GM21619 (cell line): Measurements from ENCODE around the gene DDRGK1.
"Not testable (repeated sequence)": the region's sequence is repeated elsewhere in the genome, so short reads cannot be mapped to it uniquely, and the experiment has no call there.

Source experiments
- ATAC-seq: cut with Tn5 transposase; IDR thresholded peaks from one replicate; pipeline ENCODE4 v1.9.1; 2021; ENCODE audit not compliant: unreplicated experiment

Gene DDRGK1

DNA sequence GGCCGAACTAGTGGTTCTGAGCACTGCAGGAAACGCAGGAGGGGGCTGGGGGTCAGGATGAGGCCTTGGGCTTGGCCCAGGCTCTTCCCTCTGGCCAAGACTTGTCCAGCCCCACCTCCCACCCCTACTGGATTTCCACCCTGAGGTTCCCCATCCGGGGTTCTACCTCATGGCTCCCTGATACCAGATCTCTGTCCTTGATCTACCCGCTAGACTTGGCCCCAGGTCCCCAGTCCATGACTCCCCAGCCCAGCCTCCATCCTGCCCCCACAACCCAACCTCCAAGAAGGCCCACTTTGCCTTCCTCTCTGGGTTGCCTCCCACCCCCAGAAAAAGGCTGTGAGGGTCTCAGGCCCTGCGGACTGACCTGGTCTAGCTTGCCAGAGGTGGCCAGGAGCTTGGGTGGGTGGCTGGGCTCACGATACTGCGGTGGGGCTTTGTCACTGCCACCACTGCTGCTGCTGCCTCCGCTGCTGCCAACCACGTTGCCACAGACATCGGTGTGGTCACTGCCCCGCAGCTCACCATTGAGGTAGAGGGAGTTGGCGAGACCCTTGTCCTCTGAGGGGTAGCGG, 38.1 kb downstream of the DDRGK1 start:
- ATAC-seq, result no peak

DNA sequence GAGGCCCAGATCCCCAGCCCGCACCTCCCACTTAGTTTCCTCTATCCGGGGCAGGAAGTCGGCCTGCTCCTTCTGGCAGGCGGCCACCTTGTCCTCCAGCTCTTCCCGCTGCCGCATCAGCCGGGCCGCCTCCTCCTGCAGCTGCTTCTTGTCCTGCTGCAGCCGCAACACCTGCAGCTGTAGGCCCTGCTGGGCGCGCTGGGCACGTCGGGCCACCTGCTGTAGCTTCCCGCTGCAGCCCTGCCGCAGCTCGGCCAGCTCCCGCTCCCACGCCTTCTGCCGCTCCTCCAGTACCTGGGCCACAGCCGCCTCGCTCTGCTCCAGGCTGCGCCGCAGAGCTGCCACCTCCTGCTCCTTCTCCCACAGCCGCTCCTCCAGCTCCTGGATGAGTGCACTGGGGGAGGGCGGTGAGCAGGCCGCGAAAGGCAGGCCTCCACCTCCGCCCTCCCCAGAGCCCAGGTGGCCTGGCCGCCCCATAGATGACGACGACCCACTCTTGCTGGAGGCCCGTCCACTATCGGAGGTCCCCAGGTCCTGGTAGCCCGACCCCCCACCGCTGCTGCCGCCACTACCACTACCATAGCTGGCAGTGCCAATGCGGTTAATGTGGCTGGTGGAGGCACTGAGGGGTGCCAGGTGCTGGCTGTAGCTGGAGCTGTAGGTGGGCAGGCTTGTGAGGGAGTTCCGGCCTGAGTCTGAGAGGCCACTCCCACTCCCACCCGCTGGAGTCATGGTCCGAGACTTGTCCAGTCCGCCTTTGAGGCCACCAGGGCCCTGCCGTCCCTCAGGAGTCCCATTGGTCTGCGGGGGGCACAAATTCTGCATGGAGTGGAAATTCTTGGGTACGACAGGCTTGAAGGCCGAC, 38.8 kb downstream of the DDRGK1 start:
- ATAC-seq, result no peak

DNA sequence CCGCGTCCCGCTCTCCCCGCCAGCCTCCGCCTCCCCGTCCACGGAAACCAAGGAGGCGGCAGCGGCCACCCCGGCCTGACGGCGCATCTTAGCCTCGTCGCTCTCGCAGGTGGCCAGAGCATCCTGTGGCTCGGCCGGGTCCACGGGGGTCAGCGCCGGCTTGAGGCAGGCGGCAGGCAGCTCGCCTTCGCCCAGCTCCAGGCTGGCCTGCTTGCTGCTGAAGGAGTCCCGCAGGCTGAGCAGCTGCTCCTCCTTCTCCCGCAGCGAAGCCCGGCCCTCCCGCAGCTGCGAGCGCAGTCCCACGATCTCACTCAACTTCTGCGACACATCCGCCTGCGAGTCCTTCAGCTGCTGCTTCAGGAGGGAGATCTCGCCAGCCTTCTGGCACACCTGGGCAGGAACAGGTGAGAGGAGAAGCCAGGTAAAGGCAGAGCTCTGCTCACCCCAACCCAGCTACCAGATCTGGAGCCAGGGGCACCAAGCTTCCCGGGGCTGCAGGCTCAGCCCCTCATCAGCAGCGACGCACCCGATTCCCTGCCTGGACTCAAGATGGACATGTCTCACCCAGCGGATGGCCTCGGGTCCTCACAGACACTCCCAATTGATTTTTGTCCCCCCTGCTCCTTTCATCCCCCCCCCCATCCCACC, 39.6 kb downstream of the DDRGK1 start:
- ATAC-seq, result no peak

DNA sequence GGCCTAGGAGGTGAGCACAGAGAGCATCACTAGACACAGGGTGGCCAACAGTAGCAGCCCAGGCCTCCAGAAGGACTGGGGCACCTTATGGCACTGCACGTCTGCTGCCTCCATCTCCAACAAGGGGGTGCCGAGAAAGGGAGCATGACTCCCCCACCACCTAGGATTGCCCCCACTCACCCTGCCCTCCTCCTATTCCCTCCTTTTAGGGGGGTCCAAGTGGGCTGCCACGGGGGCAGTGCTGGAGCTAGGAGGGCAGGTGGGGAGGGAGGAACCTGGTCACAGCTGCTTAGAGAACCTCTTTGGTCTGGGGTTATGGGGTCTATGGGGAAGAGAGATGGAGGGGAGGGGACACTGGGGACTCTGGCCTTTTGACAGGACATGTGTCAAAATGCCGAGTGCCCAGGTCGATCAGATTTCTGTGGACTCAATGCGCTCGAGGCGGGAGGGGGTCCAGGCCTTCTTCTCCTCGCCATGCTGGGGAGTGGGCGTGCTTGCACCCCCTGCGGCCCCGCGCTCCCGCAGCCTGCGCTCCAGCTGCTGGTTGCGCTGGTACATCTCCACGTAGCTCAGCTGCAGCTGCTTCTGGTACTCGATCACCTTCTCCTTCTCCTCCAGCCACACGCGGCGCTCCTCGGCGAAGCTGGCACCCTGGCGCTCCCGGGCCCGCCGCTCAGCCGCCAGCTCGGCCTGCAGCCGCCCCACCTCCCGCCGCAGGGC, 40.3 kb downstream of the DDRGK1 start:
- ATAC-seq, result no peak

DNA sequence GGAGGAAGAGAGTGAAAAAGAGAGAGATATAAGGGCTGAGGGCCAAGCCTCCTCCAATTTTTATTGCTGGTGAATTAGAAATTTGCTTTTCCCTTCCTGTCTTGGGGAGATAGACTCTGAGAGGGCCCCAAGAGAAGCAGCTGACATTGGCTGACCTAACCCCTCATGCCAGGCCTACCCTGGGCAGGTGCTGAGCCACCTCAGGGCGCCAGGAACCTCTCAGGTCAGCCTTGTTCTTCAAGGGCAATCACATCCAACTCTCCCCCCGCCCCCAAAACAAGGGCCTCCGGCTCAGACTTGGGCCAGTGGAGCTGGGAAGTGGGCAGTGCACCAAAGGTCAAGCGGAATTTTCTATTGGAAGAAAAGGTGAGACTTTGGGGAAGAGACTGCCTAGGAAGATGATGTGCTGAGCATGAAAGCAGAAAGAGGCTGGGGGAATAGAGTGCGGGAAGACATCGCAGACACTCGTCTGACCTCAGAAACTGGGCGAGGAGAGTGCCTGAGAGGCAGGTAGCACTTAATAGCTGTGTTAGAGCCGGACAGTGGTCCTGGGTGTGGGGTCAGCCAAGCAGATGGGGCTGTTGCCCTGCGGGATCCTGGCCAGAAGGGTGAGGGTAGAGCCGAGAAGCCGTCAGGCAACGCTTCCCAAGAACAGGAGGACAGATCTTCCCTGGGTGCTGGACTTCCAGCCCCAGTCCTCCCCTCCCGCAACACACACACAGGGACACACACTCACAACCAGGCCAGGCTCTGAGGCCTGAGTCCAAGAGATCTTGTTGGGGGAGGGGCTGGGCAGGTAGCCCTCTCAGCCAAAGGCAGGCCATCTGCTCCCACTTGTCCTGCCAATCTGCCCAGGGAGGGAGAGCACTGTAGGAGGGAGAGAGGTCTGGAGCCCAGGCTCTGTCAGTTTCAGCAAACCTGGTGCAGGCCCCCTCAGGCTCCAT, 41.1 kb downstream of the DDRGK1 start:
- no peak for ATAC-seq

DNA sequence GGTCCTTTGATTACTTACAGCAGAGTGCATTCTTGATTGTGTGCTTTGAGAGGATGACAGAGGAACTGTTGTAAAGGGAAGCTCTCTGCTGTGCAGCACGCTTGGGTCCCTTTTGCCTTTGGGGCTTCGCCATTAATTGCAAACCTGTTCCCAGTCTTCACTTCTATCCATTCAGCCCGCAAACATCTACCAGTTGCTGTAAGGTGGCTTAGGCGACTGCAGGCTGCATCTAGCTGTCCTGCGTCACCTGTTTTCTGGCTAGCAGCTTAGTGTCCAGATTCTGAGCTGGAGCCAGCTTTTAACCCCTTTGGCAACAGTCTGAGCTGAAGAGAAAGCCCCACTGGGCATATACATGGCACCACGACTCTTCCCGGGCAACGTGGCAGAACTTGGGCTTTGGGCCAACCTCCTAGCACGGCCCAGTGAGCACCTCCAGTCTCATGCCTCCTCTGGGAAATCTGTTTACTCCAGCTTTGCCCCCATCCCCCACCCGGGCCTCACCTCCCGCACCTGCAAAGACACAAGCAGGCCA, 42.3 kb downstream of the DDRGK1 start:
- ATAC-seq, result no peak

DNA sequence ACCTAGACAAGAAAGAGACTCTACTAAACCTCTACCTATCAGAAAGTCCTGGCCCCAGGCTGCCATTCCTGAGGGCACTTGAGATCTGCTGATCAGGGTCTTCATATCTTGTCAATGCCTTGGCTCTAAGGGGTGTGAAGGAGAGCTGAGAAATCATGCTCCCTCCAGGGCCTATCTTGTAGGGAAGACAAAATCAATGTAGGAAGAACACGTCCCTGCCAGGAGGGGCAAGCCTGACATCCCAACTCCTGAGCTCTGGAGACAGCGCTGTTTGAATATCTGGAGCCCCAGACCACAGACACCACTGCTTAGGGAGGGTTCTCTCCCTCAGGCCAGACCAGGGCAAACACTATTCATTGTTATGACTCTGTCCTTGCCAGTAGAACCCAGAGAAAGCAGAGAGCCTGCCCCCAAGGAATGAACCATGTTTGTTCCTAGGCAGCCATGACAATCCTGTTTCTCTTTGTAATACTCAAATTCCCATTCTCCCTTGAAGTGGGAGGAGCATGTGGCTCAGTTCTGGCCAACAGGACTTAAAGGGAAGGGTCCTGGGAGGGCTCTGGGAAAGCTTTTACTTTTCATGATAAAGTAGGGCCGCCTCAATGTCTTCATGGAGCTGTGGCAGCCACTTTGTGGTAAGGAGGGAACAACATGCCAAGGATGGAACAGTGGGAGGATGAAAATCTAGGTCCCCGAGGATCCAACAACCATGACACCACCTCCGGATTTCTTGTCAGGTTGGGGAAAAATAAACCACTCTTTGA, 43.0 kb downstream of the DDRGK1 start:
- no peak for ATAC-seq

DNA sequence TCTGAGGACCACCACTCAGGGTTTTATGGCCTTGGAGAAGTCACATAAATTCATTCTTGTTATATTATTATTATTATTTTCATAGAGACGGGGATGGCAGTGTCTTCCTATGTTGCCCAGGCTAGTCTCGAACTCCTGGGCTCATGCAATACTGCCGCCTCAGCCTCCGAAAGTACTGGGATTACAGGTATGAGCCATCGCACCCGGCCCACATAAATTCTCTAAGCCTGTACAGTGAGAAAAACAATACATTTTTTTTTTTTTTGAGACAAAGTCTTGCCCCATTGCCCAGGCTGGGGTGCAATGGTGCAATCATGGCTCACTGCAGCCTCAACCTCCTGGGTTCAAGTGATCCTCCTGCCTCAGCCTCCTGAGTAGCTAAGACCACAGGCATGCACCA, 44.1 kb downstream of the DDRGK1 start:
- ATAC-seq, result no peak

DNA sequence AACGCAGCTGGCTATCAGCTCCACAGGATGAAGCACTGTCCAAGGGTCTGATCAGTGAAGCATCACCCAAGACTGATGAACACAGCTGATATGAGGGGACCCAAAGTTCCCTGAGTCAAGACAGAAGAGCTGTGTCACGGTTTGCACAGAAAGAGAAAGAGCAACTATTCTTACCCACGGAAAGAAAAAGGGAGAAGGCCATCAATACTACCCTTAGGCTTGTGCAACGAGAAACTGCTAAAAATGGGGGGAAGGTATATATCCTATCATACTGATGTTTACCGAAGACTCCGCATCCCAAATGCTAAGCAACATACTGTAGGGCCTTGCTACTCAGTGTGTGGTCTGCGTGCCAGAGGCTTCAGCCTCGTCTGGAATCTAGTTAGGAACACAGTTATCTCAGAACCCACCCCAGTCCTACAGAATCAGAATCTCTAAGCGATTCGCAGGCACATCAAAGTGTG, 45.5 kb downstream of the DDRGK1 start:
- no peak for ATAC-seq

DNA sequence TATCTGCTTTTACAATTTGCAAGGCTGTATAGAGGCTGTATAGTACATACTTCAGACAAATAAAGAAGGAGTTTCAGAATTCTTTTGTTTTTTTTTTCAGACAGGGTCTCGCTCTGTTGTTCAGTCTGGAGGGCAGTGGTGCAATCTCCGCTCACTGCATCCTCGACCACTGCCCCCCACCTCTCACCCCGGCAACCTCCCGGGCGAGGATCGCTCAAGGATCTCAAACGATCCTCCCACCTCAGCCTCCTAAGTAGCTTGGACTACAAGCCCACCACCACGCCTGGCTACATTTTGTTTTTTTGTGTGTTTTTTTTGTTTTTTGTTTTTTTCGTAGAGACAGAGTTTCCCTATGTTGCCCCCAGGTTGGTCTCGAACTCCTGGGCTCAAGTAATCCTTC, 46.7 kb downstream of the DDRGK1 start:
- peak; percentile 2 for ATAC-seq

DNA sequence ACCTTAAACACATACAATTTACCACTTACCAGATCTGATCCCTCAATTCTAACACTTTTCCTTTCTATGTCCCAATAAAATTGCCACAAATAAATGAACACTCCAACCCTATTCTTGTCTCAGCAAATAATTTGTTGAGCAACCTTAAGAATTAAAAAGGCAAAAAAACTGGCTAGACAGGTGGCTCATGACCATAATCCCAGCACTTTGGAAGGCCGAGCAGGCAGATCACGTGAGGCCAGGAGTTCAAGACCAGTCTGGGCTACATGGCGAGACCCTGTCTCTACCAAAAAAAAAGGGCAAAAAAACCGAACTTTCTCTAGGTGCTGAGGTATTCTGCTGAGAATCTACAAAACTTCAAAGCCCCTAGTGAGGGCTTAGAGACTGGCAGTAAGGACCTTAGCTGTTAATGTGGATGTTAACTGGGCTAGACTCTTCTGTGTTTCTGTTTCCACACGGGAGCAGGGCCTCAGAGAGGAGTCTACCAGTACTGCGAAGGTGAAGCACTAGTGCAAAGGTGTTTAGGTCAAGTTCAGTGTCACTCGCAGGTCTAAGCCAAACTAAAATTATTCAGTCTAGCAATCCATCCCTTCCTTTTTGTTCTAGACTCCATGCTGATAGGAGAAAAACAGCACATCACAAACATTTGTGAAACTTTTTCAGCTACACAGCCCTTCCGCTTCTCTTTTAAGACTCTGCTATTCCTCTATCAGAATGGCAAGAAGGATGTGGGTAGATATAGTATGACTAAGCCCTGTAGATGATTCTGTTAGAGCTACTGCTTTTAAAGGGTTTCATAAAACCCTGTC, 47.5 kb downstream of the DDRGK1 start:
- peak; percentile 75 for ATAC-seq

DNA sequence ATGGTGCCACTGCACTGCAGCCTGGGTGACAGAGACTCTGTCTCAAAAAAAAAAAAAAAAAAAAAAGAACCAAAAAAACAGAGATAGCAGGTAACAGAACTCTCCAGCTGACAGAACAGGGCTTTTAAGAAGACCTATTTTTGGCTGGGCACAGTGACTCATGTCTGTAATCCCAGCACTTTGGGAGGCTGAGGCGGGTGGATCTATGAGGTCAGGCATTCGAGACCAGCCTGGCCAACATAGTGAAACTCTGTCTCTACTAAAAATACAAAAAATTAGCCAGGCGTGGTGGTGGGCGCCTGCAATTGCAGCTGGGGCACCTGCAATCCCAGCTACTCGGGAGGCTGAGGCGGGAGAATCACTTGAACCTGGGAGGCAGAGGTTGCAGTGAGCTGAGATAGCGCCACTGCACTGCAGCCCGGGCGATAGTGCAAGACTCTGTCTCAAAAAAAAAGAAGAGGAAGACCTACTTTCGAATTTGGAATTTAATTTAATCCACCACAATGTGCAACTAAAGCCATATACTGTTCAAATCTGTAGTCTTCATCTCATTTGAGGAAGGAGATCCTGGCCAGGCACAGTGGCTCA, 52.3 kb downstream of the DDRGK1 start:
- ATAC-seq, result not testable (repeated sequence)

DNA sequence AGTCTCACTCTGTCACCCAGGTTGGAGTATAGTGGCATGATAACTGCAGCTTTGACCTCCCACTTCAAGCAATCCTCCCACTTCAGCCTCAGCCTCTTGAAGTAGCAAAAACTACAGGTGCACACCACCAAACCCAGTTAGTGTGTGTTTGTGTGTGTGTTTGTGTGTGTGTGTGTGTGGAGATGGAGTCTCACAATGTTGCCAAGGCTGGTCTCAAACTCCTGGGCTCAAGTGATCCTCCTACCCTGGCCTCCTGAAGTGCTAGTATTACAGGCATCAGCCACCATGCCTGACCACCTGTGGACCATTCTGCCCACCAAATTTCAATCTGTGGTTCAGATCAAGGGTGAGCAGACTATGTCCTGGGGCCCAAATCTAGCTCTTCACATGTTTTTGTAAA, 53.6 kb downstream of the DDRGK1 start:
- no peak for ATAC-seq

DNA sequence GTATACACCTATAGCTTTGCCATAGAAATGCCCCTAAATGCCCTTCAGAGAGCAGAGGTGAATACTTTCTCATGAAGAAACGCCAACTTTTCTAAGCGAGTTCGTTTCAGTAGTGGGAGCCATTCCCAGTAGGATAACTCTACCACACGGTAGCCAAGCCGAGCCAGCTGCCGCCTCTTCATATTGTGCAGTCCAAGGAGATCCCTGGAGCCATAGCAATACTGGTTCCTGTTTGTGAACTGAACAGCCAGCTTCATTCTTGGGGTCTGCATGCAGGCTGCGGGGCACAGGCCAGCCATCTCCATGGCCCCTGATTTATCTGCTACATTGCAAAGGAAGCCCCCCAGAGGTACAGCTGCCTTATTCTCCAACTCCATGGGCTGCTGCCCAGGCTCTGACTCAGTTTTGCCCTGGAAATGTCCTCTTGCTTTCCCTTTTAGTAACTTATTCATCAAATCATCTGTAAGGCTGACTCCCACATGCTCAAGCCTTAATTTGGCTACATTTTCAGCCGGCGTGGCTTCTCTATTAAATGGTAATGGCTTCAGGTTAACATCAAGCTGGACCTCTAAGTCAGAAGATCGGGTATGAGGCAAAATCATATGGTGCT, 57.6 kb downstream of the DDRGK1 start:
- ATAC-seq, result no peak

DNA sequence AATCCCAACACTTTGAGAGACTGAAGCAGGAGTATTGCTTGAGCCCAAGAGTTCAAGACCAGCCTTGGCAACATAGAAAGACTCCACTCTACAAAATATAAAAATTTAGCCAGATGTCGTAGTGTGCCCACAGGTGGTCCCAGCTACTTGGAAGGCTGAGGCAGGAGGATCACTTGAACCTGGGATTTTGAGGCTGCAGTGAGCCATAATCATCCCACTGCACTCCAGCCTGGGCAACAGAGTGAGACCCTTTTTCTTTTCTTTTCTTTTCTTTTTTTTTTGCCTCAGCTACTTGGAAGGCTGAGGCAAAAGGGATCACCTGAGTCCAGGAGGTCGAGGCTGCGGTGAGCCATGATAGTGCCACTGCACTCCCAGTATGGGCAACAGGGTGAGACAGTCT, 62.7 kb downstream of the DDRGK1 start:
- ATAC-seq, result no peak
